B cell (primary cell): ENCODE results near the gene BRPF3. TPM values are rescaled to one million over a fixed set of nuclear protein-coding genes. Genes with fewer than 3 reads are reported as not detected.
A peak's percentile ranks its signal among the peaks of the same experiment; 100 is the strongest.

Experiments
- ATAC-seq: fragments of 200-7000 bp; cut with Tn5 transposase; one replicate; pipeline ENCODE4 v1.10.0; 2021; ENCODE audit warnings: low read depth, mild to moderate bottlenecking, moderate number of reproducible peaks, moderate library complexity
- CTCF ChIA-PET: fragments of 350-600 bp; sonication (Branson Sonifier 250); formaldehyde crosslinking; loops from one replicate; lab custom pipeline; 2021; ENCODE audit warnings: antibody characterized with exemption, inconsistent platforms; lab: Charles Lee
- POLR2A ChIA-PET: fragments of 350-600 bp; sonication (Branson Sonifier 250); formaldehyde crosslinking; loops from one replicate; lab custom pipeline; 2021; ENCODE audit warnings: antibody characterized with exemption; lab: Charles Lee
- DNase-seq: peaks from one replicate; pipeline ENCODE4 v3.0.0; 2013
- H2AFZ ChIP-seq: 2 replicates; pipeline ENCODE4 v1.6.1; 2012; ENCODE audit warnings: mild to moderate bottlenecking, low read depth, low read length; ENCODE audit not compliant: insufficient read depth, poor library complexity, severe bottlenecking
- H3K27ac ChIP-seq, 2 donors: 1 replicate in 1 of 2; 2 replicates in 1 of 2; pipeline ENCODE4 v1.5.1; 2012 to 2013; ENCODE audit warnings: low read length in 2 of 2, mild to moderate bottlenecking in 2 of 2, moderate library complexity in 1 of 2
- H3K27me3 ChIP-seq, 4 experiments: fragments of 200-600 bp in 1 of 4; sonication (generic) in 1 of 4; replicated peaks in 1 of 4; 1 replicate in 2 of 4; 2 replicates in 2 of 4; pipeline versions ENCODE4 v1.6.1 to v1.7.0; 2013 to 2016; ENCODE audit warnings: low read length in 3 of 4, mild to moderate bottlenecking in 2 of 4, mixed read lengths in 1 of 4, moderate library complexity in 1 of 4; ENCODE audit not compliant: insufficient read depth in 4 of 4, control insufficient read depth in 3 of 4; ENCODE audit errors: control extremely low read depth in 1 of 4
- H3K36me3 ChIP-seq, 2 experiments: replicated peaks in 1 of 2; 1 replicate in 1 of 2; 2 replicates in 1 of 2; pipeline versions ENCODE4 v1.6.1 to v1.7.1; 2013; ENCODE audit warnings: low read length in 1 of 2; ENCODE audit not compliant: insufficient read depth in 2 of 2, control insufficient read depth in 1 of 2; ENCODE audit errors: control extremely low read depth in 1 of 2, extremely low read depth in 1 of 2
- H3K4me1 ChIP-seq, 2 donors: fragments of 200-600 bp in 1 of 2; sonication (generic) in 1 of 2; 1 replicate in 1 of 2; 2 replicates in 1 of 2; pipeline versions ENCODE4 v1.5.1 to v1.6.1; 2013 to 2017; ENCODE audit warnings: low read length in 2 of 2; ENCODE audit not compliant: control insufficient read depth in 2 of 2, insufficient read depth in 2 of 2
- H3K4me2 ChIP-seq: replicated peaks from 2 replicates; pipeline ENCODE3; 2012; ENCODE audit warnings: mild to moderate bottlenecking, low read depth, low read length; ENCODE audit not compliant: poor library complexity, severe bottlenecking
- H3K4me3 ChIP-seq, 5 experiments: fragments of 200-600 bp in 1 of 5; sonication (generic) in 1 of 5; 1 replicate in 3 of 5; 2 replicates in 2 of 5; pipeline versions ENCODE4 v1.5.1 to v1.7.0; 2011 to 2016; ENCODE audit warnings: low read length in 4 of 5, mild to moderate bottlenecking in 4 of 5, low read depth in 2 of 5, control low read depth in 1 of 5, moderate library complexity in 1 of 5; ENCODE audit not compliant: insufficient read depth in 1 of 5; ENCODE audit errors: control extremely low read depth in 1 of 5, extremely low read depth in 1 of 5
- H3K79me2 ChIP-seq: fragments of 200-600 bp; sonication (generic); one replicate; pipeline ENCODE4 v1.6.0; 2016; ENCODE audit warnings: low read length; ENCODE audit not compliant: control insufficient read depth, insufficient read depth
- H3K9ac ChIP-seq: fragments of 200-600 bp; sonication (generic); 2 replicates; pipeline ENCODE4 v1.6.1; 2017; ENCODE audit warnings: mild to moderate bottlenecking, low read length, moderate library complexity
- H3K9me3 ChIP-seq, 3 donors: one replicate each; pipeline versions ENCODE4 v1.6.1 to v1.7.1; 2013; ENCODE audit warnings: low read length in 2 of 3; ENCODE audit not compliant: control insufficient read depth in 2 of 3, insufficient read depth in 1 of 3; ENCODE audit errors: control extremely low read depth in 1 of 3
- H4K20me1 ChIP-seq: 2 replicates; pipeline ENCODE4 v1.6.0; 2012; ENCODE audit warnings: mild to moderate bottlenecking, low read length; ENCODE audit not compliant: insufficient read depth, control insufficient read depth, poor library complexity, severe bottlenecking
- H3K27ac Mint-ChIP-seq: one replicate; pipeline ENCODE4 v1.8.0; 2021; ENCODE audit warnings: mixed read lengths
- H3K27me3 Mint-ChIP-seq: one replicate; pipeline ENCODE4 v1.8.0; 2021; ENCODE audit warnings: mixed read lengths
- H3K4me1 Mint-ChIP-seq: one replicate; pipeline ENCODE4 v1.8.0; 2021; ENCODE audit warnings: mixed read lengths
- H3K4me3 Mint-ChIP-seq: one replicate; pipeline ENCODE4 v1.8.0; 2021; ENCODE audit warnings: mixed read lengths
- H3K9me3 Mint-ChIP-seq: one replicate; pipeline ENCODE4 v1.8.0; 2022; ENCODE audit warnings: mixed read lengths; ENCODE audit not compliant: insufficient read depth
- CTCF ChIP-seq: fragments of 200-600 bp; IDR thresholded peaks from one replicate; pipeline ENCODE4 v1.8.0; 2022; ENCODE audit warnings: antibody characterized with exemption, mild to moderate bottlenecking
- EZH2 ChIP-seq: IDR thresholded peaks from 2 replicates; pipeline ENCODE4 v1.6.1; 2012; ENCODE audit warnings: borderline replicate concordance, low read depth, mild to moderate bottlenecking, moderate library complexity, low read length; ENCODE audit not compliant: insufficient read depth, poor library complexity, severe bottlenecking
- WGBS: methylation state at CpG from one replicate; pipeline ENCODE4 v1.1.5; 2013; ENCODE audit warnings: missing lambda C conversion rate; ENCODE audit not compliant: insufficient coverage; 5-methylcytosine and 5-hydroxymethylcytosine counted together
- intact Hi-C: fragments of 100-400 bp; cut with micrococcal nuclease; formaldehyde crosslinking; loops from one replicate; pipeline ENCODE4 v1.10.0; 2022
- polyA plus RNA-seq: library from polyadenylated mRNA; depleted of rRNA; stranded (reverse); fragments of >200 nt; gene quantifications from 2 replicates; pipeline ENCODE4 v1.2.3, GENCODE V29; 2012
- total RNA-seq, 2 donors: library from RNA; stranded (reverse); fragments of 120-200 nt in 1 of 2; gene quantifications; 1 replicate in 1 of 2; 2 replicates in 1 of 2; pipeline versions ENCODE4 v1.2.3 to v1.2.4, GENCODE V29; 2013 to 2022

Gene BRPF3
- total and polyA plus RNA-seq, 2 donors (not counting 1 experiment from before 2014, with no cell fraction given) = 17.1 to 29.4 TPM

GRCh38 chr6:36197739-36198221, 1.2 kb downstream of the BRPF3 start:
- ATAC-seq (no peak), DNase-seq (no peak)
- WGBS = 85% methylated on average over 13 of the region's 17 CpGs
- H3K36me3 ChIP-seq = peaks cover 0 to 25% of the 10 kb centered on the region in 2 experiments
- peak overlapping the region; percentile 75 for H3K9ac ChIP-seq
- Mint-ChIP-seq H3K27me3 (no peaks in the 10 kb centered on the region), H3K4me3 (peak overlapping the region; percentile 94), H3K9me3 (no peaks in the 10 kb centered on the region), H3K27ac (peak overlapping the region; percentile 96), H3K4me1 (peaks cover 41% of the 10 kb centered on the region)
- peak overlapping the region in 4 of 5 experiments; percentile 59 to 84 (median 64) for H3K4me3 ChIP-seq
- peak overlapping the region; percentile 88 for H2AFZ ChIP-seq
- H3K27me3 ChIP-seq = no peaks in the 10 kb centered on the region
- intact Hi-C loops = loop anchor here (2.0 to 5.0 kb wide), 2 partner anchors 67 to 485 kb away; partner anchors contain the start of gene MAPK13
- H3K4me2 ChIP-seq = peak overlapping the region; percentile 93
- H3K9me3 ChIP-seq = peaks cover 0 to 4% (median 0%) of the 10 kb centered on the region in 3 donors
- H3K27ac ChIP-seq = peak overlapping the region in 1 of 2 donors; percentile 78
- H4K20me1 ChIP-seq = peaks cover 22% of the 10 kb centered on the region
- TF ChIP-seq CTCF = no peak
- TF ChIP-seq EZH2 = no peak
- H3K79me2 ChIP-seq = peaks cover 55% of the 10 kb centered on the region
- H3K4me1 ChIP-seq = peaks cover 23 to 26% of the 10 kb centered on the region in 2 donors
- CTCF ChIA-PET = interaction anchor here (0.8 to 1.7 kb wide), 3 partner anchors 74 to 79 kb away, joined by 3 to 6 read pairs (median 3); no protein-coding TSS in a partner anchor
- POLR2A ChIA-PET = interaction anchor here (0.6 to 1.3 kb wide), 4 partner anchors 66 to 170 kb away, joined by 3 to 11 read pairs (median 6); partner anchors contain the start of gene MAPK14

GRCh38 chr6:36198986-36199385, 2.4 kb downstream of the BRPF3 start:
- TF ChIP-seq CTCF = no peak
- TF ChIP-seq EZH2 = no peak
- Histone ChIP-seq H3K27me3 (no peaks in the 10 kb centered on the region), H3K79me2 (peaks cover 65% of the 10 kb centered on the region), H4K20me1 (peaks cover 25% of the 10 kb centered on the region), H3K27ac (no peak overlapping the region), H3K4me1 (peaks cover 35 to 36% of the 10 kb centered on the region in 2 donors), H2AFZ (no peak overlapping the region), H3K36me3 (peaks cover 0 to 26% of the 10 kb centered on the region in 2 experiments), H3K4me3 (no peak overlapping the region), H3K9me3 (peaks cover 0 to 4% (median 0%) of the 10 kb centered on the region in 3 donors), H3K9ac (no peak overlapping the region), H3K4me2 (no peak overlapping the region)
- no peaks in the 10 kb centered on the region for H3K9me3 Mint-ChIP-seq
- ChIA-PET CTCF (interaction anchor here (0.7 to 1.1 kb wide), 3 partner anchors 10 to 161 kb away, joined by 3 read pairs; no protein-coding TSS in a partner anchor), POLR2A (no interaction called here)
- no peak overlapping the region for H3K4me3 Mint-ChIP-seq
- H3K27me3 Mint-ChIP-seq = no peaks in the 10 kb centered on the region
- WGBS = 95% methylated on average over 6 of the region's 9 CpGs
- H3K27ac Mint-ChIP-seq = no peak overlapping the region
- no peak for DNase-seq
- intact Hi-C loops = loop anchor here (5.0 kb wide), 1 partner anchor 483 kb away; no protein-coding TSS in a partner anchor
- H3K4me1 Mint-ChIP-seq = peaks cover 50% of the 10 kb centered on the region
- ATAC-seq = no peak
